KMS-11 (cell line): ENCODE data around the gene CTPS2.

Experiments
- H2AFZ ChIP-seq: fragments of 200-600 bp; sonication (generic); 2 replicates; pipeline ENCODE4 v1.6.1; 2016; ENCODE audit warnings: antibody characterized with exemption, mixed run types, low read depth
- H3K27ac ChIP-seq: fragments of 200-600 bp; sonication (generic); 2 replicates; pipeline ENCODE4 v1.6.1; 2016; ENCODE audit warnings: mild to moderate bottlenecking, mixed run types
- H3K27me3 ChIP-seq: fragments of 200-600 bp; sonication (generic); 2 replicates; pipeline ENCODE4 v1.6.1; 2017; ENCODE audit warnings: mild to moderate bottlenecking, low read depth, mixed run types, moderate library complexity; ENCODE audit not compliant: insufficient read depth
- H3K36me3 ChIP-seq: fragments of 200-600 bp; sonication (generic); 2 replicates; pipeline ENCODE4 v1.6.1; 2017; ENCODE audit warnings: mild to moderate bottlenecking, mixed run types; ENCODE audit not compliant: insufficient read depth
- H3K4me1 ChIP-seq: fragments of 200-600 bp; sonication (generic); 2 replicates; pipeline ENCODE4 v1.6.1; 2016; ENCODE audit warnings: mild to moderate bottlenecking, low read depth, mixed run types; ENCODE audit not compliant: poor library complexity, severe bottlenecking
- H3K4me2 ChIP-seq: fragments of 200-600 bp; sonication (generic); 2 replicates; pipeline ENCODE4 v1.7.0; 2016; ENCODE audit warnings: mild to moderate bottlenecking, mixed run types
- H3K4me3 ChIP-seq: fragments of 200-600 bp; sonication (generic); IDR thresholded peaks from 2 replicates; pipeline ENCODE4 v1.6.1; 2017; ENCODE audit warnings: low read depth, low read length, mixed read lengths; ENCODE audit not compliant: insufficient read depth
- H3K79me2 ChIP-seq: fragments of 200-600 bp; sonication (generic); 2 replicates; pipeline ENCODE4 v1.6.1; 2016; ENCODE audit warnings: low read depth, mixed run types; ENCODE audit not compliant: insufficient read depth
- H3K9ac ChIP-seq: fragments of 200-600 bp; sonication (generic); 2 replicates; pipeline ENCODE4 v1.6.1; 2016; ENCODE audit warnings: mild to moderate bottlenecking, mixed run types
- H4K20me1 ChIP-seq: fragments of 200-600 bp; sonication (generic); 2 replicates; pipeline ENCODE4 v1.6.1; 2016; ENCODE audit warnings: mild to moderate bottlenecking, mixed run types; ENCODE audit not compliant: insufficient read depth
- TF ChIP-seq, protein P1 (sequence below): fragments of 200-600 bp; sonication (generic); conservative IDR thresholded peaks from 2 replicates; pipeline ENCODE4 v1.6.1; 2017; ENCODE audit warnings: low read depth, mild to moderate bottlenecking, antibody characterized with exemption, low read length, moderate library complexity, mixed read lengths

Gene CTPS2

DNA sequence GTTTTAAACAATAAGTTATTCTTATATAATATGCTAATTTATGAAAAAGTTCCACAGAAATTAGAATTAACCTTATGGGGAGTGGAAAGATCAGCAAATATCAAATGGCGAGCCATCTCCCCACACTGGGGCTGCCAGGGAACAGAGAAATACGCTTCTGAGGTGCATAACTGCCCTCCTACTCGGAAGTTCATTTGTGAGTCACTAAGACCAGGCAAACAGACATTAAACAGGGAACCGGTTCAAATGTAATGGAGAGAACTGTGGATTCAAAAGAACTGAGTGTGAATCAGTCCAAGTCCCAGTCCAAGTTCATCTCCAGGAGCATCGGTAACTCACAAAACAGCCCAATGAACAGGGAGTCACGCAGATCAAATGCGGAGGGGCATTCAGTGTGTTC is 73.9 kb downstream of the CTPS2 start:
- Histone ChIP-seq H3K27ac (no peak overlapping the region), H3K36me3 (no peaks in the 10 kb centered on the region)

GRCh38 chrX:16635596-16635995 is 76.9 kb downstream of the CTPS2 start:
- H3K79me2 ChIP-seq, result no peaks in the 10 kb centered on the region
- H3K4me1 ChIP-seq, result no peaks in the 10 kb centered on the region
- H4K20me1 ChIP-seq, result no peaks in the 10 kb centered on the region
- H3K4me2 ChIP-seq, result no peak overlapping the region
- H3K27ac ChIP-seq, result no peak overlapping the region
- TF ChIP-seq, protein P1, sequence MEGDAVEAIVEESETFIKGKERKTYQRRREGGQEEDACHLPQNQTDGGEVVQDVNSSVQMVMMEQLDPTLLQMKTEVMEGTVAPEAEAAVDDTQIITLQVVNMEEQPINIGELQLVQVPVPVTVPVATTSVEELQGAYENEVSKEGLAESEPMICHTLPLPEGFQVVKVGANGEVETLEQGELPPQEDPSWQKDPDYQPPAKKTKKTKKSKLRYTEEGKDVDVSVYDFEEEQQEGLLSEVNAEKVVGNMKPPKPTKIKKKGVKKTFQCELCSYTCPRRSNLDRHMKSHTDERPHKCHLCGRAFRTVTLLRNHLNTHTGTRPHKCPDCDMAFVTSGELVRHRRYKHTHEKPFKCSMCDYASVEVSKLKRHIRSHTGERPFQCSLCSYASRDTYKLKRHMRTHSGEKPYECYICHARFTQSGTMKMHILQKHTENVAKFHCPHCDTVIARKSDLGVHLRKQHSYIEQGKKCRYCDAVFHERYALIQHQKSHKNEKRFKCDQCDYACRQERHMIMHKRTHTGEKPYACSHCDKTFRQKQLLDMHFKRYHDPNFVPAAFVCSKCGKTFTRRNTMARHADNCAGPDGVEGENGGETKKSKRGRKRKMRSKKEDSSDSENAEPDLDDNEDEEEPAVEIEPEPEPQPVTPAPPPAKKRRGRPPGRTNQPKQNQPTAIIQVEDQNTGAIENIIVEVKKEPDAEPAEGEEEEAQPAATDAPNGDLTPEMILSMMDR, result no peak
- no peak overlapping the region for H2AFZ ChIP-seq
- no peak overlapping the region for H3K9ac ChIP-seq
- no peaks in the 10 kb centered on the region for H3K27me3 ChIP-seq
- H3K36me3 ChIP-seq, result no peaks in the 10 kb centered on the region
- no peak overlapping the region for H3K4me3 ChIP-seq

More for the DNA sequence above, 73.9 kb downstream of the CTPS2 start:
- no peak overlapping the region for H3K4me2 ChIP-seq
- H3K79me2 ChIP-seq, result no peaks in the 10 kb centered on the region
- no peaks in the 10 kb centered on the region for H3K4me1 ChIP-seq
- no peaks in the 10 kb centered on the region for H3K27me3 ChIP-seq
- H4K20me1 ChIP-seq, result no peaks in the 10 kb centered on the region
- TF ChIP-seq, protein P1, result no peak
- no peak overlapping the region for H3K9ac ChIP-seq
- no peak overlapping the region for H2AFZ ChIP-seq
- no peak overlapping the region for H3K4me3 ChIP-seq

- Histone ChIP-seq H3K4me3 (no peak overlapping the region), H2AFZ (no peak overlapping the region), H4K20me1 (no peaks in the 10 kb centered on the region), H3K9ac (no peak overlapping the region), H3K79me2 (no peaks in the 10 kb centered on the region), H3K4me1 (no peaks in the 10 kb centered on the region), H3K27ac (no peak overlapping the region), H3K36me3 (no peaks in the 10 kb centered on the region), H3K4me2 (no peak overlapping the region), H3K27me3 (no peaks in the 10 kb centered on the region)
- TF ChIP-seq, protein P1, result no peak
These were observed 77.4 kb downstream of the CTPS2 start for GRCh38 chrX:16635040-16635439.

- H4K20me1 ChIP-seq, result no peaks in the 10 kb centered on the region
- H3K4me3 ChIP-seq, result no peak overlapping the region
- no peak overlapping the region for H2AFZ ChIP-seq
- no peak overlapping the region for H3K4me2 ChIP-seq
- no peak overlapping the region for H3K27ac ChIP-seq
- TF ChIP-seq, protein P1, result no peak
- no peaks in the 10 kb centered on the region for H3K4me1 ChIP-seq
- H3K79me2 ChIP-seq, result no peaks in the 10 kb centered on the region
- H3K36me3 ChIP-seq, result no peaks in the 10 kb centered on the region
- no peak overlapping the region for H3K9ac ChIP-seq
- H3K27me3 ChIP-seq, result no peaks in the 10 kb centered on the region
These were observed 78.7 kb downstream of the CTPS2 start for GRCh38 chrX:16633754-16634153.
